T-helper 22 cell (primary cell): Measurements from ENCODE around the gene RHEX.
"Not testable (repeated sequence)": the region's sequence is repeated elsewhere in the genome, so short reads cannot be mapped to it uniquely, and the experiment has no call there.

ENCODE experiments used
- DNase-seq: peaks from one replicate; pipeline ENCODE4 v3.0.0-alpha.2; 2020; ENCODE audit warnings: low read depth

RHEX gene

DNA sequence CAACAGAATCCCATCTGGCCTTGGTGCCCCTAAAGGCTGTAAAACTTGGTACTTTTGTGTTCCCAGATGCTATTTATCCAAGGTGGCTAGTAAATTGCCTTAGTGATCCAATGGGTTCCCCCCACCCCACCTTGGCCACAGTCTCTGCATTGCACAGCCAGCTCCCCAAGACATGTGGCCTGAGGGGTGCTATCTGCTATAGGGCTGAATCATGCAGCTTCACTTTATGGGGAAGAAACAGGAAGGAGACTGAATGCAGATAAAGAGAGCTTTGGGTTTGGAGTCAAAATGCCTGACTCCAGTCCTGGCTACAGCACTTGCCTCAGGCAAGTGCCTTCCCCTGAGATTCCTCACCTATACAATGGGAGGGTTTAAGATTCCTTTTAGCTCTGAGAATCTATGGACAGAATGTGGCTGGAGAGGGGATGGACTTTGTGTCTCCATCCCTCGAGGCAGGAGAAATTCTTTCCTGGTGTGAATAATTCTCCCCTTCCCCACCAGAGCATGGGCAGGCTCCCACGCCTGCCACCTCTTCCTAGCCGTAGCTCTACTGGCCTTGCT is 6.5 kb downstream of the RHEX start:
- DNase-seq: no peak

DNA sequence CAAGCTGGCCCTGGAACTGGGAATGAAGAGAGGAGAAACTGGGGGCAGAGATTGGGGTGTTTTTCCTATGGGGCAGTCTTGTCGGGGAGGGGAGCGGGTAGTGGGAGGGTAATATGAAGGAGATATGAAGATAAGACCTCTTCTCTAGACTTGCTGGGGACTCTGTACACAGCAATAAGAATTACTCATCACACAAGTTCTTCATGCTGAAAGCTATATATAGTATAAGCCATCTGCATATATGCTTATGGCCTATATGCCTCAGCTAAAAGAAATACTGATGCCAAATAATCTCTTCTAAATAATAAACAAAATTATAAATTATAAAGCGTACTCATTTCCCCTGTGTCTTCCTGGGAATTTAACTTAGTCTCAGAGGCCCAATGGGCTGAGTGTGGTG is 7.9 kb downstream of the RHEX start:
- DNase-seq: no peak

DNA sequence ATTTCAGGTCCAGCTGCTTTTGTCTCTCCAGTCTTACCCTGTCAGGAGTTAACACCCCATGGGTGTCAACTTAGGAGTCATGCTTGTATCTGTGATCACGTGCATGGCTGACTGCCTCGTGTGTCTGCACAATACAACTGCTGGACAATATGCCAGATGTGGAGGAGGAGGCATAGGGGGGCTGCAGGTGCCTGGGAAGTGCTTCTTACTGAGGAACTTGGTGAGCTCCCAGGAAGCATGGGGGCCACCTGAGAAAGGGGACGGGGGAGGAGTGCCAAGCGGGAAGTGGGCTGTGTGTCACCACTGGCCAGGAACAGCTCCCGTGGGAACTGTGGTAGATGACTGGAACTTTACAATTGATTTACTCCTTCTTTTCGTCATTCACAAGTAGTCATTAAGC is 9.5 kb downstream of the RHEX start:
- DNase-seq: no peak

DNA sequence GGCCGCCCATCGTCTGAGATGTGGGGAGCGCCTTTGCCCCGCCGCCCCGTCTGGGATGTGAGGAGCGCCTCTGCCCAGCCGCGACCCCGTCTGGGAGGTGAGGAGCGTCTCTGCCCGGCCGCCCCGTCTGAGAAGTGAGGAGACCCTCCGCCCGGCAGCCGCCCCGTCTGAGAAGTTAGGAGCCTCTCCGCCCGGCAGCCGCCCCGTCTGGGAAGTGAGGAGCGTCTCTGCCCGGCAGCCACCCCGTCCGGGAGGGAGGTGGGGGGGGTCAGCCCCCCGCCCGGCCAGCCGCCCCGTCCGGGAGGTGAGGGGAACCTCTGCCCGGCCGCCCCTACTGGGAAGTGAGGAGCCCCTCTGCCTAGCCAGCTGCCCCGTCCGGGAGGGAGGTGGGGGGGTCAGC is 11.0 kb downstream of the RHEX start:
- not testable (repeated sequence) for DNase-seq

DNA sequence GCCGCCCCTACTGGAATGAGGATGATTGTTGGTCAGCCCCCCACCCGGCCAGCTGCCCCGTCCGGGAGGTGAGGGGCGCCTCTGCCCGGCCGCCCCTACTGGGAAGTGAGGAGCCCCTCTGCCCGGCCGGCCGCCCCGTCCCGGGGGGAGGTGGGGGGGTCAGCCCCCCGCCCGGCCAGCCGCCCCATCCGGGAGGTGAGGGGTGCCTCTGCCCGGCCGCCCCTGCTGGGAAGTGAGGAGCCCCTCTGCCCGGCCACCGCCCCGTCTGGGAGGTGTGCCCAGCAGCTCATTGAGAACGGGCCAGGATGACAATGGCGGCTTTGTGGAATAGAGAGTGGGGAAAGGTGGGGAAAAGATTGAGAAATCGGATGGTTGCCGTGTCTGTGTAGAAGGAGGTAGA is 11.5 kb downstream of the RHEX start:
- DNase-seq: not testable (repeated sequence)

DNA sequence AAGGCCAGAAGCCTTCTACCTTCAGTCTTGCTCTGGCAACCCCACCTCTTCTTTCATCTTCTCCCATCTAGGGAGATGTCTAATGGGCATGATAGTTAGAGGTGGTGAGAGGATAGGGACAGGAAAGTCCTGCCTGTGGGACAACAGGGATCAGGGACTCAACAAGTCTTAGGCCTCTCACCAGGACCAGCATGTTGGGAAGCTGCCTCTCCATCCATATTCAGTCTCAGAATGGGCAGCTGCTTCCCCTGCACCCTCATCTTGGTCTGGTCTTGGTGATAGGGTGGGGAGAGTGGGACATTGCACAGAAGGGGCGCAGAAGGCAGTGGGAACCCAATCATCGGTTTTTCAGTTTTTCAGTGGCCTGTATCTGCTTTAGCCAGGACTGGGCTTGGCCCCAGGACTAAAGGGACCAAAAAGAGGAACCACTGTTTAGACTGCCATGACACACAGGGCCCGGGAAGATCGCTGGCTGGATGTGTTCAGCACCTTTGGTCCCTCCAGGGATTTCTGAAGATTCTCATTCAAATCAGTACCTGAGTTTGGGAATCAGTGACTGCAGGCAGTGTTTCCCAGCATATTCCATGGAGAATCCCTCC is 12.7 kb downstream of the RHEX start:
- no peak for DNase-seq

DNA sequence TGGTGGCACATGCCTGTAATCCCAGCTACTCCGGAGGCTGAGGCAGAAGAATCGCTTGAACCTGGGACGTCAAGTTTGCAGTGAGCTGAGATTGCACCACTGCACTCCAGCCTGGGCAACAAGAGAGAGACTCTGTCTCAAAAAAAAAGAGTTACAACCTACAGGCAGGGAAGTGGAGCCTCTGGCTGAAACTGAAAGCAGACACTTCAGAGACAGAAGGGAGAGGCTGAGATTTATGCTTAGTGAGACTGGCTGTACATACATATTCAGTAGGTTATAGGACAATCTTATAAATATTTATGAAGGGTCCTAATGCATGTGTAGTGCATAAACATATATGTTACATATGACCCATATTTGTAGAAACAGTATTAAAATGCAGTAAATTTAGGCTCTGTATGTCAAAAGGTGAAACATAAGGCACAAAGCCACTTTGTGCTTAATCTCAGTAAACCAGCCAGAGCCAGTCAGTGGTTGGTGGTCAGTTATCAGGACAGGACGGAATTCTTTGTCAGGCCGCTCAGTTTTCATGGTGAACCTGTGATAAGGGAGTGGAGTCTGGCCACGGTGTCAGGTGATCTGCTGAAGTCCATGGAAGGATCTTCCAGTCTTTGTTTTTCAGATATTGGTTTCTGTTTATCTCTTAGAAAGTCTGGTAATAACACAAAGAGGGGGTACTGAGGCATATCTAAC is 13.7 kb downstream of the RHEX start:
- no peak for DNase-seq

DNA sequence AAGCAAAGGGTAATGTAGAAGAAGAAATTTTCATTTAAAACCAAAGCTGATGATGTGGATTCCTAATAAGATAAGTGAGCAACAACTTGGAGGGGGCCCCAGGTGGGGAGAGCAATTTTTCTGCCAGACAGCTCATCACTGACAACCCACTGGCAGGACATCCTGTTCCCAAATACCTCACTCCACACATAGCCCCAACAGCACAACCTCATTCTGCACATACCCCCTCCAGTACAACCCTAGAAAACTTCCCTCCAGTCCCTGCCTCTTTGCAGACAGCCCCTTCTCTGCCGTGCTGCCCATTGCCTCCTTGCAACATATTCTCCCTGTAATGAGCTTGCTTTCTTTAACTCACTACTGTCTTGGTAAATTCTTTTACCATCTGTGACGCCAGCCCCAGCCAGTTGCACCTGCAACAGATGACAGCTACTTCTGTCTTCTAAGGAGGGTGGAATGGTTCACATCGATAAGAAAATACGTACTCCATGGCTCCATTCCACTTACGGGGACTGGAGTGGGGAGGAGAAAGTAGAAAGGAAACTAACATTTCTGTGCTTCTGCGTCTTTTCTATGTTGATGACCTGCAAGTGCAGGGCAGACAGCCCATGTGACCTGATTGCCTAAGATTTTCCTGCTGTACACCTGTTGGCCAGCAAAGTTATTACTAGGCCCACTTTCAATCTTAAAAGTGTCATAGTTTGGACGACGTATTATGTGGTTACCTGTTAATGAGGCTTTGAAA is 14.7 kb downstream of the RHEX start:
- DNase-seq: no peak

DNA sequence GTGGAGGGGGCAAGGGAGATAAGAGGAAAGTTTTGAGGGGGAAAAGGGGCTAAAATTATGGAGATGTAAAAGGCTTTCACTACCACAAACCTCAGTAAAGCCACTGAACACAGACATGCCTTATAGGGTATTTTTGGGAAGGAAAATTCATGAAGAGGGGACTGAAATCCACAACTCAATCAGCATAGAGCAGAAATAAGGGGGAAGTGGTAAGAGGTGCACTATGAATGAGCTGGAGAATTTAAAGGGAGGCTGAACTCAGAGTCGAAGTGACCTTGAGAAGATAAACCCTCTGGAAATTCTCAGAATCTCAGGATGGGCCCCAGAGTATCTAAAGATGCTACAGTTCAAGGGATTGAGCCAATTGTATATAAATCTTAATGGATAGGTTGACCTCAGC is 15.3 kb downstream of the RHEX start:
- no peak for DNase-seq

DNA sequence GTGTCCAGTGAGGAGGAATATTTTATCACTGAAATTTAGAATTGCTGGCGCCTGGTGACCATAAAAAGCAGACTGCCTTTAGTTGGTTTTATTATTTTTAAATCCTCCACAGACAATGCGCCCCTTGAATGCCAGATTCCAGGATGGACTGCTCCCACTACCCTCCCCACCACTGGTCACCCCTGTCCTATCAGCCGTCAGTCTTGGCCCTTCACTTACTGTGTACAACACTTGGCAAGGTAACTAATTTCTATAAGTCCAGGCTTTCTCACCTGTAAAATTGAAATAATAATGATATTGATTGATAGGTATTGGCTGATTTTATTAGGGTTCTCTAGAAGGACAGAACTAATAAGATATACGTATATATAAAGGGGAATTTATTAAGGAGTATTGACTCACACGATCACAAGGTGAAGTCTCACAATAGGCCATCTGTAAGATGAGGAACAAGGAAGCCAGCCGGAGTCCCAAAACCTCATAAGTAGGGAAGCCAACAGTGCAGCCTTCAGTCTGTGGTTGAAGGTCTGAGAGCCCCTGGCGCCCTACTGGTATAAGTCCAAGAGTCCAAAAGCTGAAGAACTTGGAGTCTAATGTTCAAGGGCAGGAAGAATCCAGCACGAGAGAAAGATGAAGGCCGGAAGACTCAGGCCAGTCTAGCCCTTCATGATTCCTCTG is 17.8 kb downstream of the RHEX start:
- DNase-seq: no peak

DNA sequence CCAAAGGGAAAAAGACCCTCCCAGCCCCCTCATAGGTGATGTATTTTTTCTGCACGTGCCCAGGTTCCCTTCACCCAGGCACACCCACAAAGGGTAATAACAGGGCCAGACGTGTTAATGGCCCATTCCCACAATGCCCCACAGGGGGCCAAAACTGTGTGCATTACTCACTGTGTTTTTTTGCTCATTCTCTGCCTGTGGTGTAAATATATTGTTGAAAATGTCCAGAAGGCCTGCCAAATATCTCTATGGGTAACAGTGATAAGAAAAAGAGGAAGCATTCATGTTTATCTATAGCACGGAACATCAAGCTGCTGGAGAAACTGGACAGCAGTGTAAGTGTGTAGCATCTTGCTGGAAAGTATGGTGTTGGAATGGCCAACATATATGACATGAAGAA is 21.9 kb downstream of the RHEX start:
- no peak for DNase-seq

DNA sequence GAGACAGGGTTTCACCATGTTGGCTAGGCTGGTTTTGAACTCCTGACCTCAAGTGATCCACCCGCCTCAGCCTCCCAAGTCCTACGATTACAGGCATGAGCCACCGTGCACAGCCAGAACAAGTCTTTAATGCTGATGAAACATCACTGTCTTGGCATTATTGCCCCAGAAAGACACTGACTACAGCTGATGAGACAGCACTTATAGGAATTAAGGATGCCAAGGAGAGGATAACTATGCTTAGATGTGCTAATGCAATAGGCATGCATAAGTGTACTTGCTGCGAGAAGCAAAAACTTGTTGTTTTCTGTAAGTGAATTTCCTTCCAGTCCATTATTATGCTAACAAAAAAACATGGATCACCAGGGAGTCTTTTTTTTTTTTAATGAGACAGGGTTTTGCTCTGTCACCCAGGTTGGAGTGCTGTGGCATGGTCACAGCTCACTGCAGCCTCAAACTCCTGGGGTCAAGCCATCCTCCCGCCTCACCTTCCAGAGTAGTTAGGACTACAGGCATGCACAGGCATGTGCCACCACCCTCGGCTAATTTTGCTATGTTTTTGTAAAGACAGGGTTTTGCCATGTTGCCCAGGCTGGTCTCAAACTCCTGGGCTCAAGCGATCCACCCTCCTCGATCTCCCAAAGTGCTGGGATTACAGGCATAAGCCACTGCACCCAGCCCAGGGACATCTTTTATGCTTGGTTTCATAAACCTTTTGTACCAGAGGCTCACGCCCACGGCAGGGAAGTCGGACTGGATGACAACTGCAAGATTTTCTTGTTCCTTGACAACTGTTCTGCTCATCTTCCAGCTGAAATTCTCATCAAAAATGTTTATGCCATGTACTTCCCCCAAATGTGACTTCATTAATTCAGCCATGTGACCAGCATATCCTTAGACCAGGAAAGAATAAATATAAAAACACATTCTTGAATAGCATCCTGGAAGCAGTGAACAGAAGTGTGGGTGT is 23.1 kb downstream of the RHEX start:
- no peak for DNase-seq

DNA sequence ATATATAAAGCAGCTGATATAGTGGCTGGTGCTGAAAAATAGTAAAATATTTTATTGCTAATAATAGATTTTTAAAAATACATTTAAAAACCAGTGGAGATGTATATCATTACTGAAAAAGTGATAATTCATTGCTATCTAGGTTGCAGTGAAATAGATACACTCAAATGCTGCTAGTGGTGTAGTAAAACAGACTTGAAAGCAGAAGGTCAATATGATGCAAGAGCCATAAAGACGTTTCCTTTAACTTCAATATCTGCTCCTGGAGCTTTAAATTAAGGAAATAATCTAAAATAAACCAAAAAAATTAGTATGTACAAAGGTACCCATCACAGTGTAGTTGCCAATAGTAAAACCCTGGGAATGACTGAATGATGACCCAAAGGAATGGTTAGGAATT is 26.2 kb downstream of the RHEX start:
- no peak for DNase-seq

DNA sequence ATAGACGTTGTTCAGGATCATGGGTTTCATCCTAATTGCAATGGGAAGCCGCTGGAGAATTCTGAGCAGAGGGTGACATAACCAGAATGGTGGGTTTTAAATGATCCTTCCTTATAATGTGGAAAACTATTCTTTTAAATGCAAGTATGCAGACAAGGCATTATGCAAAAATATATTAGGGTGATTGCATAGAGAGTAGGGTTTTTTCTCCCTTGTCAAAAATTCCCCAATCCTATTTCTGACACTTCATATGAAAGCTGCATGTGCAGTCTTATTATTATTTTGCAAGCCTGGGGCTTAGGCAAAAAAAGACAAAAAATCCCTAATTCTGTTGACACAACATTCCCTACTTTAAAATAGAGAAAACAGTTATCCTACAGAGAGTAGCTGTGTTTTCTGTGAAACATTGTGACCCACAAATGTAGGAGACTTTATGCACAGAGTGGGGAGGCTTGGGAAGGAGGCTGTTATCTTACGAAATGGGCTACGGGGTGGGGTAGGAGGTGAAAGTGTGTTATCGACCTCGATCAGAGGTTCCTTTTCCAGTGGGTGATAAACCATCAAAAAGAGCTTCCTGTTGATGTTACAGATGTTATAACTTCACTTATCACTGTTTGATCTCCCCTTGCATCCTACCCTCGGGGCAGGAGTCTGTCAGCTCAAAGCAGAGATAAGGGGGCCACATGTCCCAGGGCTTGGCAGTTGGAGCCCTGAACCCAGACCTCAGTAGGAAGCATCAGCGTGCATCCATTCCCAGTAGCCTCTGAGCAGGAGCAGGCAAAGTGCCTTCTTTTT is 27.2 kb downstream of the RHEX start:
- DNase-seq: no peak

DNA sequence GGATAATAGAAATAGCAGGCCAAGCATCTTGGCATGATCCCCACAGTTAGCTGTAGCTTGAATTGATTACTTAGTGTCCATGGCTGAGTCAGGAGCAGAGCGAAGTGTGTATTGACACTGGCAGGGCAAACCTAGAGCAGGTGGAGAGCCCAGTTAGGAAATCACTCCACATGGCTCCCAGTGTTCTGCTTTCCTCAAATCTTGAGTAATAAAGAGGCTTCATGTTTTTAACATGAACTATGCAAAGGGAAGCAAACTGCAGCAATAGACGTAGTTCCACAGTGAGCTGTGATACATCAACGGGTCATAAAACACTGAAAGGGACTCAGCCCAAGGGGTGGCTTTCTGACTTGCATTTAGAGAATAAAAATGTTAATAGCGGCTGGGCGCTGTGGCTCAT is 28.9 kb downstream of the RHEX start:
- no peak for DNase-seq

DNA sequence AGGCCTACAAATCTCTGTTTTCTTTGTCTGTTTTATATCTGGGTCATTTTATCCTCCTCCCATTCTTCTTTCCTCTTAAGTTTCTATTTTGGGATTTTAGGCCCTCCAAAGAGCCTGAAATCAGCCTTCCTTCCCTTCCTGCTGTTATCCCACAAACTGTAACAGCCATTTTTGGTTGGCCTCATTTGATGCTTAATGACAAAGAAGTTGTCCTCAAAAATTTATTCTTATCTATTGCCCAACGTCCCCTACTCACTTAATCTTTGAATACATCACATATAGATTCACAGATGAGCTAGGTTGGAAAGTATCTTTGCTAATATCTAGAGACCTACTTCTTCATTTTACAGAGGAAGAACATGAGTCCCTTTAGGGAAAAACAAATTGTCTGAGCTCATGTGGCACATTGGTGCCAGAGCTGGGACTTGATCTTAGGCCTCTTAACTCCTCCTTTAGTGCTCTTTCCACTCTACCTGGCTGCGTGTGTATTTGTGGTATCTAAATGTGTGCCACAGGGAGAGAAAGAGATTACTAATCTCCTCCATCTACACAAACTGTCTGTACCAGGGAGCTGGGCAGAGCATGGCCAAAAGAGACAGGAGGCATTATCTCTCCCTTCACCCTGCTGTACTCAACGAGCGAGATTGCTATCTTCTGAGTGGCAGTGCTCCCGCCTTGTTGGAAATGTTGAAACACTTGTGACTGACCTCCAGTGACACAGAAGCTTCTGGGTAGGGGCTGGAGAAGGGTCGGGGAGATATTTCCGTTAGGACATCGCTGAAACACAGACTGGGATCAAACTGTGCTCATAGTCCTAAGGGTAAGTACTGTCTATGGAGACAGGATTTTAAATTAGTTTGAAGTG is 30.1 kb downstream of the RHEX start:
- DNase-seq: no peak

DNA sequence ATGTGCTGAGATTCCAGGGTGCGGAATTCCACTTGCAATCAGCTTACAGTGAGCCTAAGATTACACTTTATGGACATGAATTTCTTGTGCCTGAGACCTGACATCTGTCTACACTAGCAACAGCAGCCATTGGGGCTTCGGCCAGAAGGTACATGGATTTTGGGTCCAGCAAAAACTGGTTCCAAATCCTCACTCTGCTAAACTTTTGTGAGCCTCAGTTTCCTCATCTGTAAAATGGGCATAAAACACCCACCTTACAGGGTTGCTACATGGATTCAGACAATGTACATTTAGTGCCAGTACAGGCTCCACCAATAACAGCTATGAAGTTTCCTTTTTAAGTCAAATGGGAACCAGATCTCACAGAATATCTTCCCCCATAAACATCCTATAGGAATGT is 30.8 kb downstream of the RHEX start:
- no peak for DNase-seq

DNA sequence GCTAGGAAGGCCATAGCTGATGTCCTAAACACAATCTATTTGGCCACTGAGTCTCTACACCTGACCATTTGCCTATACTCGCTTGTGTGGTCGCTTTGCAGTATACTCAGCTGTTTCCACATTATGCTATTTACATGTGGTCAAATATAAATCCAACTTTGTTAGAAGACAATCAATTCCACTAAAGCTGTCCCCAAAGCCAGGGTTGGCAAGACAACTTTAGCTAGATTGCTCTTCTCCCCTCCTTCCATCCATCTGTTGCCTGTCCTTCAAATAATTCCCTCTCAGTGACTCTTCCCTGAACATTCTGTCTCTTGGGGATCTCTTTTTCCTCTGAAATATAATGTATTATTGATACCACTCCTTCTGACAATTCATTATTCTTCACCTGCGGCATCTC is 34.1 kb downstream of the RHEX start:
- DNase-seq: no peak

DNA sequence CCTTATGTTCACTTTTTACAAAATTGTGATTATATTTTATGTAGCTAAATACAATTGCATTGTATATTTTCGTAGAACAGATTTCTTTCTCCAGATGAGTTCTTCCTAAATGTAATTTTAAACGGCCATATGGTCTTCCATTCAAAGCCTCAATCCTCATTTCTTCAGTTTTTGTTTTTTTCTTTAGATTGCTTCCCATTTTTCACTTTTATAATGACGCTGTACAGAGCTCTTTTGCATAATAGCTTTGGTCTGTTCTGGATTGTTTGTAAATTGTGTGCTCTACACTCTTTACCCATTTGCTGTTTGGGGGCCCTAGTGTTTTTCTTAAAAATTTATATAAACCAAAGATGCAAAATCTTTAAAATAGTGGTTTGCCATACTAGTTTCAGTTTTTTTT is 36.4 kb downstream of the RHEX start:
- no peak for DNase-seq

DNA sequence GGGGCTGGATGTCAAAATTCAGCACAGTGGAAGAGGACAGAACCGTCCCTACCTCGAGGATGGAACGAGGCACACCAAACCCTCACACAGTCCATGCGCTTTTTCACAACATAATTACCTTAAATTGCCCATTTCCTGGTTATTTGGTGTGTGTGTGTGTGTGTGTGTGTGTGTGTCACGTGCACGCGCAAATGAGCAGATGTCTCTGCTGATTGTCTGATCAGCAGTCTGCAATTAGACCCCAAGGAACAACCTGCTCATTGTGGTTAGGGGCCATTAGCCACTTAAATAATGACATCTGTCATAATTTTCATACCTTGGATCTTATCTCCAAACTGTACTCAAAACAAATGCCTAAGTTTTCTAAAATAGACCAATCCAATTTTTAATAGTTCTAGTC is 41.1 kb downstream of the RHEX start:
- DNase-seq: no peak
